CD4-positive, alpha-beta T cell treated with Interleukin-21 for 1 hour (primary cell): ENCODE results near the gene ABHD10.
A peak's percentile ranks its signal among the peaks of the same experiment; 100 is the strongest.

Experiments used
- DNase-seq: peaks from one replicate; pipeline ENCODE4 v3.0.0-alpha.2; 2020

Gene ABHD10

DNA sequence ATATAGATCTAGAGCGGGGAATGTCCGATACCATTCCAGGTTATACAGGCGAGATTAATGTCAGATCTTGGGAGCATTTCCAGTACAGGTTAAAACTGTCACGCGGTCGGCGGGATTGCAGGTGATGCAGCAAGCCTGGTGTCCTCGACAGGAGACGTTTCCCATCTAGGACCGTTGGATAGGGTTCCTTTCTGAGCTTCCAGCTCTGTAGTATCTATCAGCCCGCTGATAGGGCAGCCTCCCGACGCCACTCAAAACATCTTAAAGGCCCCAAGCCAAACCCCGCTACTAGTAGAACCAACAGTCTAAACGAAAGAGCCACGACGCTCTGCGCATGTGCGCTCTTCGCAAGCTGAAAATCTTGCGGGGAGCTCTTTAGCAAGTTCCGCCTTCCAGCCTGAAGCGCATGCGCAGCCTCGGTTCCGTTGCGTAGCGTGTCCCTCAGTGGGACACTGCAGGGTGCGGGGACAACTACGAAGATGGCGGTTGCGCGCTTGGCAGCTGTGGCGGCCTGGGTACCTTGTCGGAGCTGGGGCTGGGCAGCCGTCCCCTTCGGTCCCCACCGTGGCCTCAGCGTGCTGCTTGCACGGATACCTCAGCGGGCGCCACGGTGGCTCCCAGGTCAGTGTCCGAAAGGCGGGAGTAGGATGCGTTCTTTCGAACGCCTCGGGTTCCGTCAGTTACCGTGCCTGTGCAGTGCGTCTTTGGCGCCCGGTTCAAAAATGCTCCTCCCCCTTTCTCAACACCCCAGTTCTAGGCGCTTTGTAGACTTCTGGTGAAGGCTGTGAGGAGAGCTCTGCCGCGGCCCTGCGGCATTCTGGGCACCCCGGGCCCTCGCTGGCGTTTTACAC, at the start of gene ABHD10:
Gene ABHD10 (plus strand): TSS at position 444 of the 851 bp plus-strand sequence. CDS start 36 bp downstream, at position 480.
- peak; percentile 96 for DNase-seq

DNA sequence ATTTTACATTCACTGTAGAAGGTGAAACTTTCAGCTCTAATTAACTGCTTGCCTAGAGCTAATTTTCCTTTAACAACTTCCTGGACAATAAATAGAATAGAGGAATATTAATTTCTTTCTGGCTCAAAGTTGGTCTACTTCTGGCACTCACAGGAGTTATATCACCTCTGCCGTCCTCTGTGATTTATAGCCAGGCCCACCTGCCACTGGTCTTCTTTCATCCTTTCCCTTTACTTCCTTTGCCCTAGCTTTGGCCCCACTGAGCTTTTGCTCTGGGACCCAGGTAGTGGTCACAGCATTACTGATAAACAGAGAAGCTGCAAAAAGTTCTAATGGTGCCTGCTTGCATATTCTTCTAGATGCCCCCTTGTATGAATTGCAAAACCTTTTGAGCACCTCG, 49.3 kb upstream of the ABHD10 start:
- no peak for DNase-seq

- no peak for DNase-seq
Measured at GRCh38 chr3:111932946-111933345, 45.9 kb upstream of the ABHD10 start.

- no peak for DNase-seq
Measured at GRCh38 chr3:111936191-111936841, 42.5 kb upstream of the ABHD10 start.

GRCh38 chr3:111936967-111937366, 41.9 kb upstream of the ABHD10 start:
- no peak for DNase-seq

- no peak for DNase-seq
Measured at GRCh38 chr3:111937871-111938270, 41.0 kb upstream of the ABHD10 start.

DNA sequence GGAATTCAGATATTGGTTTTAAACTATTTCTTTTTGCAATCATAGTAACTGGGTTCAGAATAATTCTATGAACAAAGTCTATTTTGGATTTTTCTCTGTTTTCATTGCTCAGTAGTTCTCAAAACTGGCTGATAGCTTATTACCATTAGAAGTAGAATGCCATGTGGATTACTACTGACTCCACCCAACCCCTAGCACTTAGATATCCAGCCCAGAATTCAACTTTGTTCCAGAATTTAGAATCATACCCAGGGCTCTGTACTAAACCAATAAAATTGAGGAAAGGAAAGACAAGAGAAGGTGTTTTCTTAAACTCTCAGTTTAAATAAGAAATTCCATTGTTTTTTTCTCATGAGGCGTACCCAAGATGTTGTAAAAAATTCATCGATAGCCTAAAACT, 39.0 kb upstream of the ABHD10 start:
- DNase-seq = no peak

DNA sequence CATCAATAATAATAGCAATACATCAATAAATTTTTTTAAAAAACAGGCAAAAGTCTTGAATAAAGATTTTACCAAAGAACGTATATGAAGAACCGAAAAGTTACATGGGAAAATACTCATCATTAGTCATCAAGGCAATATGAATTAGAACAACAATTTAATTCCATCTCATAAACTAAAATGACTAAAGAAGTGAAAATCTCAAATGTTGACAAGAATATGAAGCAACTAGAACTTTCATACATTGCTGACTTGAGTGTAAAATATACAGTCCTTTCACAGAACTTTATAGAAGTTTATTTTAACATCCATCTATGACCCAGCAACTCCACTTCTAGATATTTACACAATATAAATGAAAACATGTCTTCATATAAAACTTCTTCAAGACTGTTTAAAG, 35.3 kb upstream of the ABHD10 start:
- DNase-seq = no peak

DNA sequence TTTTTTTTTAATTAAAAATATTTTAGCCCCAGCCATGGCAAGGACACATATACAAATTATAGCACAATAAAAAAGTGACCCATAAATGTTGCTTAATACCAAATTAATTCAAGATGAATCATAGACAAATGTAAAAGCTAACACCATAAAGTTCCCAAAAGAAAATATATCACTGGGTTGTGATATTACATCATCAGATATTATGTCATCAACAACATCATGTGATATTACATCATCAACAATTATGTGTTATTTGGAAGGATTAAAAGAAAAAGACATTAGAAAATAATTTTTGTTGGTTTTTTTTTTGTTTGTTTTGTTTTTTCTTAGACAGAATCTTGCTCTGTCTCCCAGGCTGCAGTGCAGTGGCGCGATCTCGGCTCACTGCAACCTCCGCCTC, 34.5 kb upstream of the ABHD10 start:
- no peak for DNase-seq

DNA sequence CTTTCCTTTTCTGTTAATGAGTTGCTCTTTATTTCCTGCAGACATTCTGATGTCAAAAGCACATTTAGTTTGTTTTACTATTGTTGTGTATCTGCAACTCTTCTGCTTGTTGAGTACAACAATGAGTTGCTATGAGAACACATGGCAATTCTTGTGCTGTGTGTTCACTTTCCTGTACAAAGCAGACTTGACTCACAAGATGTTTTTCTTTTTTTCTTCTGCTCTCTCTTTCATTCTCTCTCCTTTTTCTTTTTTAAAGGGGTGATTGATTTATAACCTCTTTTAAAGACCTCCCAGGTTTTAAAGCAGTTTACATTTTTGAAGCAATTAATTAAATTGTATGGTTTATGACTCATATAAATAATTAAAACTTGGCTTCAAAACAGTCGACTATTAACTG, 31.6 kb upstream of the ABHD10 start:
- DNase-seq = no peak

- DNase-seq = no peak
Measured at GRCh38 chr3:111948786-111949185, 30.0 kb upstream of the ABHD10 start.

DNA sequence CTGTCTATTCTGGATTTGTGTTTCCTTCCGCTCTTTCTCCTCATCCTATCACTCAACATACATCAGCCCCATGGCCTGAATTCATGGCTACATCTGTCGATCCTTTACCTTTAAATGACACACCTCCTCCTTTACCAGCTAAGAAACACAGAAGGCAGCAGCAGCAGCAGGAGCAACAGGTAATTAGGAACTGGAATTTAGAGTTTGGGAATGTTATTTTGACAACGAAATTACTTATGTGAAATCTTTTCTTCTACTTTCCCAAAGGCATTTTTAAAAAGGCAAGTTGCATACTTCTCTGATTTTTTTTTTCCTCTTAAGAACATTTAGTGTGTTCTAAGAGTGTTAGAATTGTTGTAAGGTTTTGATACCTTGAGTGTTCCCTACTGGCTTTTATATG, 29.1 kb upstream of the ABHD10 start:
- no peak for DNase-seq

- DNase-seq = no peak
Measured at GRCh38 chr3:111951032-111951431, 27.8 kb upstream of the ABHD10 start.

GRCh38 chr3:111952086-111952485, 26.7 kb upstream of the ABHD10 start:
- no peak for DNase-seq

GRCh38 chr3:111952866-111953450, 25.9 kb upstream of the ABHD10 start:
- no peak for DNase-seq

DNA sequence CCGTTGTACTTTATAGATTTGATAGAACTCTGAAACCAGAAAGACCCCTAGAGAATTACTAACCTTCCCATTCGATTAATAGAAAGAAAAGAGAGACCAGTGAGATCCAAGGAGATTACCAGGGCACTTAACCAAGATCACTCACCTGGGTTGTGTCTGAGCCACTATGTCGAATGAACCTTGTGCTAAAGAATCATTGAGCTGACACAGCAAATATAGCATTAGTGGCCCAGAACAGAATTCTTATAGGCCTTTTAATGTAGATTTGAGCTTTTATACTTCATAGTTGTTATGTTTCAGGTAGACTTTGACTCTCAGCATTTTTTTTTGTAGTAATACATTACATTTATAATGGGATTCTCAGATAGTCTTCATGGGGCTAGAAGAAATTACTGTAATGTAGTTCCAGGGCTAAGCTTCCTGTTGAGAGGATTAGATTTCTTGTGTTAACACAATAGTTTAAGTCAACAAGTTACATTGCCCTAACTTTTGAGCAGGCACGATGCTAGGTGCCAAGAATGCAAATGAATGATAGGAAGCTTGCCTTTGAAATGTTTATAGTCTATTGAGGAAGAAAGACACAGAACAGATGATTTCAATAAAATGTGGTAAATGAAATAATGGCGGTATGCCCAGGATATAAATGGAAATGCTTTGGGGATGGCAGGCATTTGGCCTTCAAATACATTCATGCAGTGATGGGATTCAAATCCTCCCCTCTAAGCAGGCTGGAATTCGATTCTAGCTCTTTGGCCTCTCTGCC, 24.4 kb upstream of the ABHD10 start:
- no peak for DNase-seq

- no peak for DNase-seq
Measured at GRCh38 chr3:111955876-111956275, 22.9 kb upstream of the ABHD10 start.

GRCh38 chr3:111956449-111956848, 22.4 kb upstream of the ABHD10 start:
- no peak for DNase-seq

DNA sequence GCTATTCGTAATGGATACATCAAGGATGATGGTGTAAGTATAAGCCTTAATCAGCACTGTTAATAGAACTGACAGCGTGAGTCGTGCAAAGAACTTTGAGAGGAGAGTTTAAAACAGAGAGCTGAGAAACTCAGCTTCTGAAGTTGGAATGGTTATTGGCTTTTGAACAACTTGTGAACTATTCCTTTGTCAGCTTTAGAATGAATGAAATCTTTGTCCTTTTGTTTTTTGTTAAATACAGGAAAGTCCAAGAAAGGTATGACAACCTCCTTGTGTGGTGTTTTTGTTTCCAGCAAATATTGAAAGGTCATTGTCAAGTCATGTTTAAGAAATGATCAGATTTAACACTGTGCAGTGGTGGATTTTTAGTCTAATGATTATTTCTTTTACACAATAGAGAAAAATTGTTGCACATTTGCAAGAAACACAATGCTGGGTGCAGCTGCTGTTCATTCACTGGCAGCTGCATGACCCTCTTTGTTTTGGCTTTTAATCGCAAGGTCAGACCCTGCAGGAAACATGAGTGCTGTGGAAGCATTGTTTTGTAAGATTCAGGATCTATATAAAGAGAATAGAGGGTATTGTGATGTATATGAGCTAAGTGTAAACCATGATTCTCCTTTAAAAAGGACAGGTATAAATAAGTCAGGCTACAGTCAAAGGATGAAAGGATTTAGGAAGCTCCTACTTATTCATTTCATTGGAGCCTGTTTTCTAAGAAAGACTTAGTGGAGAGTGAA, 21.7 kb upstream of the ABHD10 start:
- DNase-seq = no peak

DNA sequence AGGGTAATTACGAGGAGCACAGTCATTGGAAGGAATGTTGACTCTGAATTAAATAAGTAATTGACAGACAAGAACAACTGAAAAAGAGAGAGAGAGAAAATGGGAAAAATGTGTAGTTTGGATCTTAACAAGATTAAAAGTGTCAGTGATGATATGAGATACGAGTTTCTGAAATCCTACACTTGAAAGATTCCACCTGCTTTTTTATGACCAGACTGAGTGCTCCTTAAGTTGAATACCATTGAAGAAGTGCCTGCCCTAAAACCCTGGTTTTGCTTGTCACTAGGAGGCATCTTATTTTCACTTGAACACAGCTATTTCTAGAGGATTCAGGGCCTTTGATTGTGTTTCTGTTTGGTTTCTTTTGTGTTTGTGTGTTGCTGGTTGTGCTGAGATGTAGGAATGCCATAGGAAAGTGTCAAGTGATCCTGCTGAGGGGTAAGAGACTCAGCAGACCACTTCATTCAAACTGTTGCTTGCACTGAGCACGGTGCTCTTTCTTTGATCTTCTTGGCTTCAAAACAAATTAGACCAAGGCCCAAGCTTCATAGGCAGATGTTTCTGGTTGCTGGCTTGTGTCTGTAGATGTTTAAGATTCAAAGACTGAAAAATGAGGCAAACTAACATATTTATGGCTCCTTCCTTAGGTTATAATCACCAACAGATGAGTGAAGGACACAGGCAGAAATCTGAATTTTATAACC, 17.2 kb upstream of the ABHD10 start:
- no peak for DNase-seq

DNA sequence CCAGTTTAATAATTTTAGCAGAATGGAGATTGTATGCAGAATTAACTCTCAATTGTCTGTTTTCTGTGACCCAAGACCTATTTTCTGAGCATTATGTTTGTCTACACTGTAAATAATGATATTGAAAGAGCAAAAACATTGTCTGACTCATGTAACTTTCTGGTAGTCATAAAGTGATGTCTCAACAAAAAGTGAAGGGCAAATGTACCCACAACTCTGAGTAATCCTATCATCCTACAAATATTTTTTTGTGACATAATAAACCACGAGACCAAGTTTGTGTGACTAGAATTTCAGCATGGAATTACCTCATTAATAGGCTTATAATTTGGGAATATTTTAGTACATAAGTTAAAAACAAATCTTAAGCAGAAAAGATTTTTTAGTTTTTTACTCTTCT, 15.4 kb upstream of the ABHD10 start:
- no peak for DNase-seq

GRCh38 chr3:111965484-111965883, 13.3 kb upstream of the ABHD10 start:
- no peak for DNase-seq
